Pancreas (tissue), 10 donors: ENCODE data around the gene PROSER2. TPM values are rescaled to one million over a fixed set of nuclear protein-coding genes. Genes with fewer than 3 reads are reported as not detected.

ENCODE experiments used
- ATAC-seq, 4 donors: fragments of 200-7000 bp; cut with Tn5 transposase; one replicate each; pipeline versions ENCODE4 v1.8.0 to v1.9.1; 2020; ENCODE audit warnings: mild to moderate bottlenecking in 4 of 4, moderate library complexity in 4 of 4
- DNase-seq, 6 donors: peaks; one replicate each; pipeline ENCODE4 v3.0.0-alpha.2; 2020
- FAIRE-seq: peaks from 2 replicates; lab custom pipeline; 2012; peaks lifted over from hg19 to GRCh38; lab: Jason Lieb, UNC
- H3K27ac ChIP-seq, 4 donors: fragments of 200-600 bp; sonication (generic); 1 replicate in 3 of 4; 2 replicates in 1 of 4; pipeline versions ENCODE4 v1.5.0 to v1.8.0; 2020
- H3K27me3 ChIP-seq, 4 donors: fragments of 200-600 bp; one replicate each; pipeline ENCODE4 v1.8.0; 2021
- H3K36me3 ChIP-seq, 3 donors: fragments of 200-600 bp; sonication (generic) in 1 of 3; one replicate each; pipeline versions ENCODE4 v1.5.0 to v1.8.0; 2020 to 2021
- H3K4me1 ChIP-seq, 3 donors: fragments of 200-600 bp; one replicate each; pipeline ENCODE4 v1.8.0; 2021
- H3K4me3 ChIP-seq, 4 donors: fragments of 200-600 bp; sonication (generic) in 2 of 4; one replicate each; pipeline versions ENCODE4 v1.5.0 to v1.8.0; 2020 to 2021
- H3K9me3 ChIP-seq, 4 donors: fragments of 200-600 bp; one replicate each; pipeline ENCODE4 v1.8.0; 2021
- CTCF ChIP-seq, 4 donors: fragments of 200-600 bp; sonication (generic) in 3 of 4; IDR thresholded peaks; one replicate each; pipeline versions ENCODE4 v1.5.0 to v1.8.0; 2021; ENCODE audit warnings: antibody characterized with exemption in 4 of 4
- WGBS, 2 donors: extraction: QIAGEN DNeasy Blood & Tissue Kit; methylation state at CpG; one replicate each; pipeline ENCODE4 v1.1.7; 2013; 5-methylcytosine and 5-hydroxymethylcytosine counted together
- intact Hi-C, 3 donors: fragments of 100-400 bp; cut with DNase I; formaldehyde crosslinking; loops; one replicate each; pipeline versions ENCODE4 v1.11.1 to v1.14.2; 2022
- polyA plus RNA-seq, 2 donors: library from polyadenylated mRNA; stranded (reverse); fragments of 200-250 nt; gene quantifications; one replicate each; pipeline ENCODE4 v1.2.3, GENCODE V29; 2013
- total RNA-seq, 6 donors: library from RNA; stranded (reverse); fragmentation: NEBNext Ultra II Directional in 4 of 6; extraction: Animal tissue kit (Norgen Biotek cat#: 25700) in 4 of 6; gene quantifications; one replicate each; pipeline versions ENCODE4 v1.2.1 to v1.2.4, GENCODE V29; 2021 to 2023
- donor health status: healthy with polysubstance abuse.
- donor health status: DM: no; HTN: no; CAD: no; lungs with moderate emphysema.
- donor health status: DM: no; HTN: no; CAD: no.
- donor health status: control.
- donor health status: control.
- donor health status: Bipolar disorder and iron deficiency.
- donor health status: DM: yes; HTN: yes; CAD: no.
- donor health status: DM: no; HTN: no; CAD: no.
- donor health status: DM: no; HTN: no; CAD: no.
- donor health status: DM: yes; HTN: yes; CAD: no.

Gene PROSER2
- total and polyA plus RNA-seq, 8 donors: 5.7 to 21.2 (median 11.0) TPM

GRCh38 chr10:11881030-11881476, 57.9 kb downstream of the PROSER2 start:
- Histone ChIP-seq H3K27ac (no peak overlapping the region), H3K4me1 (peaks cover 0 to 6% (median 2%) of the 10 kb centered on the region in 3 donors), H3K9me3 (no peaks in the 10 kb centered on the region), H3K4me3 (no peak overlapping the region), H3K36me3 (no peaks in the 10 kb centered on the region), H3K27me3 (no peaks in the 10 kb centered on the region)
- TF ChIP-seq CTCF (IDR thresholded peaks at IDR 0.05): no peak
- ATAC-seq (no peak), FAIRE-seq (no peak), DNase-seq (no peak)
- intact Hi-C loops: no loop called here
- WGBS, 2 donors: 82 to 86% methylated on average over 11 of the region's 11 CpGs

GRCh38 chr10:11881477-11882417, 58.6 kb downstream of the PROSER2 start:
- no peaks in the 10 kb centered on the region for H3K4me1 ChIP-seq
- TF ChIP-seq CTCF (IDR thresholded peaks at IDR 0.05): no peak
- peak; percentile 60 to 82 (median 72) for ATAC-seq
- peak overlapping the region in 1 of 4 donors; percentile 39 for H3K27ac ChIP-seq
- DNase-seq: peak in 2 of 6 donors; percentile 29 to 51
- no peak for FAIRE-seq
- intact Hi-C loops: no loop called here
- H3K36me3 ChIP-seq: no peaks in the 10 kb centered on the region
- no peak overlapping the region for H3K4me3 ChIP-seq
- H3K9me3 ChIP-seq: no peaks in the 10 kb centered on the region
- H3K27me3 ChIP-seq: no peaks in the 10 kb centered on the region
- WGBS, 2 donors: 63 to 68% methylated on average over 21 of the region's 21 CpGs

GRCh38 chr10:11882646-11883375, 59.7 kb downstream of the PROSER2 start:
- no peak for FAIRE-seq
- WGBS, 2 donors: 90 to 97% methylated on average over 14 of the region's 14 CpGs
- Histone ChIP-seq H3K4me1 (no peaks in the 10 kb centered on the region), H3K27ac (no peak overlapping the region), H3K27me3 (no peaks in the 10 kb centered on the region), H3K4me3 (no peak overlapping the region), H3K9me3 (no peaks in the 10 kb centered on the region), H3K36me3 (no peaks in the 10 kb centered on the region)
- no peak for DNase-seq
- ATAC-seq: no peak
- no peak for TF ChIP-seq CTCF (IDR thresholded peaks at IDR 0.05)
- intact Hi-C loops: no loop called here

- intact Hi-C loops: no loop called here
- FAIRE-seq (no peak), ATAC-seq (no peak), DNase-seq (no peak)
- no peaks in the 10 kb centered on the region for H3K36me3 ChIP-seq
- no peak overlapping the region for H3K4me3 ChIP-seq
- H3K9me3 ChIP-seq: no peaks in the 10 kb centered on the region
- no peaks in the 10 kb centered on the region for H3K27me3 ChIP-seq
- no peaks in the 10 kb centered on the region for H3K4me1 ChIP-seq
- H3K27ac ChIP-seq: no peak overlapping the region
- no peak for TF ChIP-seq CTCF (IDR thresholded peaks at IDR 0.05)
- WGBS, 2 donors: 77 to 92% methylated on average over 6 to 7 of the region's 7 CpGs
Observed at GRCh38 chr10:11884706-11885423, 61.7 kb downstream of the PROSER2 start.
